ENCODE measurements around the gene RAD1.

Gene RAD1

GRCh38 chr5:34859253-34859652 lies 56.1 kb downstream of the RAD1 start:
- no peak for DNase-seq

GRCh38 chr5:34858790-34859189 lies 56.5 kb downstream of the RAD1 start:
- DNase-seq = no peak

- no peak for DNase-seq
Observed at GRCh38 chr5:34857894-34858293, 57.4 kb downstream of the RAD1 start.

- DNase-seq = no peak
Observed at GRCh38 chr5:34857161-34857560, 58.1 kb downstream of the RAD1 start.
